Right atrium auricular region (tissue), 2 donors: ENCODE measurements around the gene KCNAB1. TPM values are rescaled to one million over a fixed set of nuclear protein-coding genes. Genes with fewer than 3 reads are reported as not detected.
A peak's percentile ranks its signal among the peaks of the same experiment; 100 is the strongest.

Source experiments
- DNase-seq: peaks from one replicate; pipeline ENCODE4 v3.0.0-alpha.2; 2019; ENCODE audit warnings: low spot score
- H3K27ac ChIP-seq, 2 donors: fragments of 200-600 bp; sonication (generic); 1 replicate in 1 of 2; 2 replicates in 1 of 2; pipeline ENCODE4 v1.5.1; 2016 to 2019
- H3K27me3 ChIP-seq, 2 donors: fragments of 200-600 bp; sonication (generic); one replicate each; pipeline versions ENCODE4 v1.5.1 to v1.6.0; 2017 to 2019
- H3K36me3 ChIP-seq: fragments of 200-600 bp; sonication (generic); one replicate; pipeline ENCODE4 v1.5.1; 2016
- H3K4me1 ChIP-seq, 2 donors: fragments of 200-600 bp; sonication (generic); one replicate each; pipeline versions ENCODE4 v1.5.1 to v1.6.0; 2017 to 2019
- H3K4me3 ChIP-seq, 2 donors: fragments of 200-600 bp; sonication (generic); 1 replicate in 1 of 2; 2 replicates in 1 of 2; pipeline ENCODE4 v1.5.1; 2017 to 2019; ENCODE audit warnings: mild to moderate bottlenecking in 1 of 2, moderate library complexity in 1 of 2
- H3K9me3 ChIP-seq, 2 donors: fragments of 200-600 bp; sonication (generic); one replicate each; pipeline ENCODE4 v1.5.1; 2019
- CTCF ChIP-seq, 2 donors: fragments of 200-600 bp; sonication (generic); IDR thresholded peaks; one replicate each; pipeline ENCODE4 v1.5.1; 2019; ENCODE audit warnings: antibody characterized with exemption in 2 of 2
- total RNA-seq, 2 donors: library from RNA; depleted of rRNA; stranded (reverse); fragments of >200 nt; gene quantifications; one replicate each; pipeline ENCODE4 v1.1.0, GENCODE V29; 2016

The KCNAB1 gene
- total RNA-seq, 2 donors from 2014 or later: 2.0 to 3.2 TPM

- DNase-seq: no peak
- Histone ChIP-seq H3K27ac (no peak overlapping the region), H3K4me1 (no peaks in the 10 kb centered on the region), H3K27me3 (no peaks in the 10 kb centered on the region), H3K4me3 (no peak overlapping the region), H3K36me3 (no peaks in the 10 kb centered on the region), H3K9me3 (no peaks in the 10 kb centered on the region)
- TF ChIP-seq CTCF (IDR thresholded peaks at IDR 0.05): no peak
These were observed 393.2 kb downstream of the KCNAB1 start for GRCh38 chr3:156513619-156514018.

- no peak for TF ChIP-seq CTCF (IDR thresholded peaks at IDR 0.05)
- Histone ChIP-seq H3K4me1 (no peaks in the 10 kb centered on the region), H3K27ac (no peak overlapping the region), H3K4me3 (no peak overlapping the region), H3K36me3 (no peaks in the 10 kb centered on the region), H3K27me3 (no peaks in the 10 kb centered on the region), H3K9me3 (no peaks in the 10 kb centered on the region)
- no peak for DNase-seq
These were observed 395.9 kb downstream of the KCNAB1 start for GRCh38 chr3:156516284-156516683.

GRCh38 chr3:156516961-156517360 is 396.6 kb downstream of the KCNAB1 start:
- H3K4me1 ChIP-seq: no peaks in the 10 kb centered on the region
- H3K27ac ChIP-seq: no peak overlapping the region
- H3K27me3 ChIP-seq: no peaks in the 10 kb centered on the region
- H3K9me3 ChIP-seq: no peaks in the 10 kb centered on the region
- TF ChIP-seq CTCF (IDR thresholded peaks at IDR 0.05): no peak
- DNase-seq: no peak
- no peak overlapping the region for H3K4me3 ChIP-seq
- no peaks in the 10 kb centered on the region for H3K36me3 ChIP-seq

GRCh38 chr3:156518726-156519125 is 398.3 kb downstream of the KCNAB1 start:
- TF ChIP-seq CTCF (IDR thresholded peaks at IDR 0.05): no peak
- DNase-seq: no peak
- H3K27ac ChIP-seq: peak overlapping the region in 1 of 2 donors; percentile 29

GRCh38 chr3:156519758-156520162 is 399.4 kb downstream of the KCNAB1 start:
- H3K4me1 ChIP-seq: no peaks in the 10 kb centered on the region

More at GRCh38 chr3:156518726-156519125, 398.3 kb downstream of the KCNAB1 start:
- Histone ChIP-seq H3K4me1 (no peaks in the 10 kb centered on the region), H3K27me3 (no peaks in the 10 kb centered on the region), H3K4me3 (no peak overlapping the region), H3K36me3 (no peaks in the 10 kb centered on the region), H3K9me3 (no peaks in the 10 kb centered on the region)

More at GRCh38 chr3:156519758-156520162, 399.4 kb downstream of the KCNAB1 start:
- no peak for DNase-seq
- Histone ChIP-seq H3K9me3 (no peaks in the 10 kb centered on the region), H3K36me3 (no peaks in the 10 kb centered on the region), H3K4me3 (no peak overlapping the region), H3K27me3 (no peaks in the 10 kb centered on the region), H3K27ac (no peak overlapping the region)
- no peak for TF ChIP-seq CTCF (IDR thresholded peaks at IDR 0.05)
